ENCODE data around the gene ALK.

ALK gene

DNA sequence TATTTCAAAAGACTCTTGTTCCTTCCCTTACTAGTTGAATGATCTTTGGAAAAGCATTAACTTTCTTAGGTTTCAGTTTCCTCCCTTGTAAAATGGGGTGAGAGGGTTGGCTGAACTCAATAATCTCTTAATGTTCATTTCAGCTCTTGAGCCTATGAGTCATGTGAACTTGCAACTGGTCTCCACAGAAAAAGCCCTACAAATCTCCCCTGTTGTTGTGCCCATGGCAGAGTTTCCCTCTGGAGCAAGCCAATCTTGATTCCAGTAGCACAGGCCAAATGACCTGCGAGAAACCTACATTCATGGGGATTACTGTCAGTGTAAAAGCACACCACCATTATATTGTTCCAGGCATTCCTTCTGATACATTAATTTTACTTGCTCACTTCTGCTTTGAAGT is 388.9 kb downstream of the ALK start:
- ChIA-PET POLR2A (no interaction called here), CTCF (no interaction called here)
- Histone ChIP-seq H3K9me3 (ENCODE audit: control insufficient read depth, insufficient read depth, low read depth, low read length) (no peaks in the 10 kb centered on the region), H3K4me1 (ENCODE audit: control insufficient read depth, insufficient read depth, low read length) (no peaks in the 10 kb centered on the region), H3K36me3 (ENCODE audit: control insufficient read depth in 2 of 2, insufficient read depth in 1 of 2, low read length in 2 of 2) (no peaks in the 10 kb centered on the region), H3K27ac (ENCODE audit: extremely low read depth, low read depth, low read length) (no peak overlapping the region), H3K4me3 (ENCODE audit: low read depth, low read length) (no peak overlapping the region)
- TF ChIP-seq KLF7 (tag by site-specific recombination; IDR thresholded peaks at IDR 0.05; ENCODE audit: borderline replicate concordance) (no peak), ZBTB17 (tag by site-specific recombination; IDR thresholded peaks at IDR 0.05) (no peak), ZNF416 (tag by site-specific recombination; IDR thresholded peaks at IDR 0.05) (no peak), ZNF274 (IDR thresholded peaks at IDR 0.05; ENCODE audit: low read length) (no peak), ZNF274 (tag by site-specific recombination; IDR thresholded peaks at IDR 0.05; ENCODE audit: borderline replicate concordance) (no peak), ZNF391 (tag by site-specific recombination; IDR thresholded peaks at IDR 0.05; ENCODE audit: borderline replicate concordance, low read depth) (no peak), ZNF211 (tag by site-specific recombination; IDR thresholded peaks at IDR 0.05; ENCODE audit: low read depth) (no peak)

DNA sequence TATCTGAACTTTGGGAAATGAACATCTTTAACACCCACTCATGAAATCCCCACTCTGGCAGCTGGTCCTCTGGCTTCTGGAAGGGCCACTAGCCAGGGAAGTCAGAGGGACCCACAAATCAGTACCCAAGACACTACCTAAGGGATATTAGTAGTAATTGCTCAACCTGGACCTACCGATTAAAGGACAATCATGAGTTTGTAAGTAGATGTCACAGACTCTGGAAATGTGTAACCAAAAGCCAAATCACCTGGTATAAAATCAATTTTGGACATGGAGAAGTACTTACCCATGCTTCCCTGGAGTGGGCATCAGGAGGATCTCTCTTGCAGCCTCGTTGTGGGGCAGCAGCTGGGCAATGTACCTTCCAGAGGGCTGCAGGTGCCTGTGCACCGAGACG is 389.8 kb downstream of the ALK start:
- no peaks in the 10 kb centered on the region for H3K4me1 ChIP-seq (ENCODE audit: control insufficient read depth, insufficient read depth, low read length)
- H3K27ac ChIP-seq (ENCODE audit: extremely low read depth, low read depth, low read length), result no peak overlapping the region
- no peaks in the 10 kb centered on the region for H3K9me3 ChIP-seq (ENCODE audit: control insufficient read depth, insufficient read depth, low read depth, low read length)
- no peak for TF ChIP-seq ZNF843 (tag by site-specific recombination; IDR thresholded peaks at IDR 0.05)
- TF ChIP-seq, protein P1, sequence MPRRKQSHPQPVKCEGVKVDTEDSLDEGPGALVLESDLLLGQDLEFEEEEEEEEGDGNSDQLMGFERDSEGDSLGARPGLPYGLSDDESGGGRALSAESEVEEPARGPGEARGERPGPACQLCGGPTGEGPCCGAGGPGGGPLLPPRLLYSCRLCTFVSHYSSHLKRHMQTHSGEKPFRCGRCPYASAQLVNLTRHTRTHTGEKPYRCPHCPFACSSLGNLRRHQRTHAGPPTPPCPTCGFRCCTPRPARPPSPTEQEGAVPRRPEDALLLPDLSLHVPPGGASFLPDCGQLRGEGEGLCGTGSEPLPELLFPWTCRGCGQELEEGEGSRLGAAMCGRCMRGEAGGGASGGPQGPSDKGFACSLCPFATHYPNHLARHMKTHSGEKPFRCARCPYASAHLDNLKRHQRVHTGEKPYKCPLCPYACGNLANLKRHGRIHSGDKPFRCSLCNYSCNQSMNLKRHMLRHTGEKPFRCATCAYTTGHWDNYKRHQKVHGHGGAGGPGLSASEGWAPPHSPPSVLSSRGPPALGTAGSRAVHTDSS (tag by site-specific recombination; IDR thresholded peaks at IDR 0.05), result no peak
- no peak for TF ChIP-seq MEIS1 (CRISPR knock-in tag; IDR thresholded peaks at IDR 0.05; ENCODE audit: borderline replicate concordance)
- no peak overlapping the region for H3K4me3 ChIP-seq (ENCODE audit: low read depth, low read length)
- H3K36me3 ChIP-seq (ENCODE audit: control insufficient read depth in 2 of 2, insufficient read depth in 1 of 2, low read length in 2 of 2), result no peaks in the 10 kb centered on the region
- CTCF ChIA-PET, result no interaction called here
- POLR2A ChIA-PET, result no interaction called here

DNA sequence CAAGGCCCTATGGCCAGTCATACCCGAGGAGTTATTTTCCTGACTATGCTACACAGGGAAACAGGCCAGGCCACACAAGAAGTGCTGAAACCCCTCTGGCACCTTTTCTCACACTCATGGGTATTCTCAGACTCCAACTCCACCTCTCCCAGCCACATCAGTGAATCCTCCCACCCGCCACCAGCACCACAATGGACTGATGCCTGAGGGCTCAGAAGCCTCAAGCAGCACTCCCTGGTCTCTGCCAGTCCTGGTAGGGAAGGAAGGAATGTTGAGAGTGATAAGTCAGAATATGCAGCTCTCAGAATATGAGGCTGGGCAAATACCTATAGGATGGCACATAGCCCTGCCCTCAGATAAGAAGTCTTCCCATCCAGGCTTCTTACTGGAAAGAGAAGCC is 391.1 kb downstream of the ALK start:
- ChIA-PET CTCF (interaction anchor here (0.7 kb wide), 1 partner anchor 8 kb away, joined by 4 read pairs; no protein-coding TSS in a partner anchor), POLR2A (no interaction called here)
- no peaks in the 10 kb centered on the region for H3K4me1 ChIP-seq (ENCODE audit: control insufficient read depth, insufficient read depth, low read length)
- H3K36me3 ChIP-seq (ENCODE audit: control insufficient read depth in 2 of 2, insufficient read depth in 1 of 2, low read length in 2 of 2), result no peaks in the 10 kb centered on the region
- TF ChIP-seq ZNF610 (tag by site-specific recombination; IDR thresholded peaks at IDR 0.05; ENCODE audit: borderline replicate concordance), result no peak
- no peak for TF ChIP-seq ZBTB1 (tag by site-specific recombination; IDR thresholded peaks at IDR 0.05)
- TF ChIP-seq ZNF202 (tag by site-specific recombination; IDR thresholded peaks at IDR 0.05; ENCODE audit: borderline replicate concordance), result no peak
- TF ChIP-seq ZNF426 (tag by site-specific recombination; IDR thresholded peaks at IDR 0.05), result no peak
- no peak for TF ChIP-seq PRDM1 (tag by site-specific recombination; IDR thresholded peaks at IDR 0.05)
- TF ChIP-seq ZSCAN4 (tag by site-specific recombination; IDR thresholded peaks at IDR 0.05), result no peak
- TF ChIP-seq ZNF768 (tag by site-specific recombination; IDR thresholded peaks at IDR 0.05), result no peak
- no peak for TF ChIP-seq ELK4 (IDR thresholded peaks at IDR 0.05; ENCODE audit: borderline replicate concordance, low read depth, low read length)
- TF ChIP-seq ZNF777 (tag by site-specific recombination; IDR thresholded peaks at IDR 0.05; ENCODE audit: borderline replicate concordance), result no peak
- TF ChIP-seq ZNF211 (tag by site-specific recombination; IDR thresholded peaks at IDR 0.05; ENCODE audit: low read depth), result no peak
- no peak overlapping the region for H3K27ac ChIP-seq (ENCODE audit: extremely low read depth, low read depth, low read length)
- H3K4me3 ChIP-seq (ENCODE audit: low read depth, low read length), result no peak overlapping the region
- no peaks in the 10 kb centered on the region for H3K9me3 ChIP-seq (ENCODE audit: control insufficient read depth, insufficient read depth, low read depth, low read length)

Data from HEK293 (cell line).